ENCODE measurements around the gene LGI4.

The LGI4 gene

DNA sequence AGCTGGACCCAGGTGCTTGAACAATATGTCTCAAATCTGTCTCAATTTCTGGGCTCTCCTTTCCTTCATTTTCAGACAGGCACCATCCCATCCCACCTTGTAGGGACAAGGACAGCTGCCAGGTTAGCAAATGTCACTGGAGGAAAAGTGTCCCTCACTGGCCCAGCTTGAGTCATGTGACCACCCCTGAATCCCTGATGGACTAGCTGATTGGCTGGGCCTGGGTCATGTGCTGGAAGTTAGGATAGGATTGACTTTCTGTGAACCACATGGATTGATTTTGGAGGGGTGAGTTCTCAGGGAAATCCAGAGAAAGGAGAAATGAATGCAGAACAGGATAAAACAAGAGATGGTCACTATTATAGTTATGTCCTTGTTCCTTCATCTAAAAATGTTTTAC, 47.5 kb downstream of the LGI4 start:
- Histone ChIP-seq H3K79me2 (ENCODE audit: insufficient read depth, low read depth) (no peaks in the 10 kb centered on the region), H3K9ac (no peak overlapping the region), H3K36me3 (ENCODE audit: insufficient read depth) (no peaks in the 10 kb centered on the region), H3K27ac (no peak overlapping the region), H4K20me1 (ENCODE audit: insufficient read depth) (no peaks in the 10 kb centered on the region), H3K4me1 (ENCODE audit: low read depth, poor library complexity, severe bottlenecking) (no peaks in the 10 kb centered on the region), H3K4me2 (no peak overlapping the region), H3K27me3 (ENCODE audit: insufficient read depth, low read depth) (peaks cover 30% of the 10 kb centered on the region; the same call in 1 of the 2 replicates), H3K4me3 (IDR thresholded peaks at IDR 0.05; ENCODE audit: insufficient read depth, low read depth, low read length) (no peak overlapping the region), H2AFZ (ENCODE audit: low read depth) (no peak overlapping the region)
- TF ChIP-seq, protein P1, sequence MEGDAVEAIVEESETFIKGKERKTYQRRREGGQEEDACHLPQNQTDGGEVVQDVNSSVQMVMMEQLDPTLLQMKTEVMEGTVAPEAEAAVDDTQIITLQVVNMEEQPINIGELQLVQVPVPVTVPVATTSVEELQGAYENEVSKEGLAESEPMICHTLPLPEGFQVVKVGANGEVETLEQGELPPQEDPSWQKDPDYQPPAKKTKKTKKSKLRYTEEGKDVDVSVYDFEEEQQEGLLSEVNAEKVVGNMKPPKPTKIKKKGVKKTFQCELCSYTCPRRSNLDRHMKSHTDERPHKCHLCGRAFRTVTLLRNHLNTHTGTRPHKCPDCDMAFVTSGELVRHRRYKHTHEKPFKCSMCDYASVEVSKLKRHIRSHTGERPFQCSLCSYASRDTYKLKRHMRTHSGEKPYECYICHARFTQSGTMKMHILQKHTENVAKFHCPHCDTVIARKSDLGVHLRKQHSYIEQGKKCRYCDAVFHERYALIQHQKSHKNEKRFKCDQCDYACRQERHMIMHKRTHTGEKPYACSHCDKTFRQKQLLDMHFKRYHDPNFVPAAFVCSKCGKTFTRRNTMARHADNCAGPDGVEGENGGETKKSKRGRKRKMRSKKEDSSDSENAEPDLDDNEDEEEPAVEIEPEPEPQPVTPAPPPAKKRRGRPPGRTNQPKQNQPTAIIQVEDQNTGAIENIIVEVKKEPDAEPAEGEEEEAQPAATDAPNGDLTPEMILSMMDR (conservative IDR thresholded peaks at IDR 0.05; ENCODE audit: low read depth, low read length) = no peak

DNA sequence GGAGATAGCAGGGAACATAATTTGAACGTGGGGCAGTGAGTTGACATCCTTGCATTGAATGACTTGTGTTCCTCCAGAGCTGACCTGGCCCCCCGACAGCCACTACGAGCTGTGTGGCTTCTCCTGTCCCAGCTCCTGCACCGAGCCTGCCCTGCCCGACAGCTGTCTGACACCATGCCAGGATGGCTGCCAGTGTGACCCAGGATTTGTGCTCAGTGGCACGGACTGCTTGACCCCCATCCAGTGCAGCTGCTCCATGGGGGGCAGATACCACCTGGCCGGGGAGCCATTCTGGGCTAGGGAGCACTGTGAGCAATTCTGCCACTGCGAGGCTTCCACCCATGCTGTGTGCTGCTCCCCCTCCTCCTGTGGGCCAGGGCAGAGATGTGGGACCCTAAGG, 48.4 kb downstream of the LGI4 start:
- Histone ChIP-seq H2AFZ (ENCODE audit: low read depth) (no peak overlapping the region), H3K27me3 (ENCODE audit: insufficient read depth, low read depth) (peaks cover 34% of the 10 kb centered on the region; the same call in 1 of the 2 replicates), H3K4me1 (ENCODE audit: low read depth, poor library complexity, severe bottlenecking) (no peaks in the 10 kb centered on the region), H3K4me2 (no peak overlapping the region), H3K79me2 (ENCODE audit: insufficient read depth, low read depth) (no peaks in the 10 kb centered on the region), H3K36me3 (ENCODE audit: insufficient read depth) (no peaks in the 10 kb centered on the region), H3K27ac (no peak overlapping the region), H4K20me1 (ENCODE audit: insufficient read depth) (no peaks in the 10 kb centered on the region), H3K4me3 (IDR thresholded peaks at IDR 0.05; ENCODE audit: insufficient read depth, low read depth, low read length) (no peak overlapping the region), H3K9ac (no peak overlapping the region)
- TF ChIP-seq, protein P1 (conservative IDR thresholded peaks at IDR 0.05; ENCODE audit: low read depth, low read length) = no peak

DNA sequence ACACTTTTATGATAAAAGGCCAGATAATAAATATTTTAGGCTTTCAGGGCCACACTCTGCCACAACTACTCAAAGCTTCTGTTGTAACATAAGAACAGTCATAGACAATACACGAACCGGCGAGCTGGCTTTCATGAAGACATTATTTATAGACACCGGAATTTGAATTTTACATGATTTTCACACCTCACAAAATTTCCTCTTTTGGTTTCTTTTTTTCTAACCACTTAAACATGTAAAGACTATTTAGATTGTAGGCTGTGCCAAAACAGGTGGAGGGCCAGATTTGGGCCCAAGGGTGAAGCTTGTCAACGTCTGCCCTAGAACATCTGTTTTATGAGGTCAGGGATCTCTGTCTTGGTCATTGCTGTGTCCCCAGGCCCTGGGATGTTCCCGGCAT, 48.9 kb downstream of the LGI4 start:
- no peaks in the 10 kb centered on the region for H4K20me1 ChIP-seq (ENCODE audit: insufficient read depth)
- H2AFZ ChIP-seq (ENCODE audit: low read depth) = no peak overlapping the region
- no peak overlapping the region for H3K9ac ChIP-seq
- peaks cover 38% of the 10 kb centered on the region; the same call in 1 of the 2 replicates for H3K27me3 ChIP-seq (ENCODE audit: insufficient read depth, low read depth)
- no peaks in the 10 kb centered on the region for H3K36me3 ChIP-seq (ENCODE audit: insufficient read depth)
- no peaks in the 10 kb centered on the region for H3K4me1 ChIP-seq (ENCODE audit: low read depth, poor library complexity, severe bottlenecking)
- H3K4me2 ChIP-seq = no peak overlapping the region
- no peaks in the 10 kb centered on the region for H3K79me2 ChIP-seq (ENCODE audit: insufficient read depth, low read depth)
- TF ChIP-seq, protein P1 (conservative IDR thresholded peaks at IDR 0.05; ENCODE audit: low read depth, low read length) = no peak
- H3K4me3 ChIP-seq (IDR thresholded peaks at IDR 0.05; ENCODE audit: insufficient read depth, low read depth, low read length) = no peak overlapping the region
- no peak overlapping the region for H3K27ac ChIP-seq

DNA sequence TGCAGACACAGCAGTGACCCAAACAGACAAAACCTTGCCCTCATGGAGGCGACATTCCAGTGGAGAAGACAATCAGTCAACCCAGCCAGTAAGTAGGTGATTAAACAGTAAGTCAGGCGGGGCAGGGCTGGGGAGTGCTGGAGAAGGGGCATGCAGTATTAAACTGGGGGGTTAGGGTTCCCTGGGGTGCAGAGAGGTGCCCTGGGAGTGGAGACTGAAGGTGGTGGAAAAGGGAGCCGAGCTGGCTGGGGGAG, 50.4 kb downstream of the LGI4 start:
- no peaks in the 10 kb centered on the region for H3K4me1 ChIP-seq (ENCODE audit: low read depth, poor library complexity, severe bottlenecking)
- H3K9ac ChIP-seq = no peak overlapping the region
- no peaks in the 10 kb centered on the region for H3K79me2 ChIP-seq (ENCODE audit: insufficient read depth, low read depth)
- no peak overlapping the region for H3K27ac ChIP-seq
- H3K36me3 ChIP-seq (ENCODE audit: insufficient read depth) = no peaks in the 10 kb centered on the region
- no peaks in the 10 kb centered on the region for H4K20me1 ChIP-seq (ENCODE audit: insufficient read depth)
- H3K4me3 ChIP-seq (IDR thresholded peaks at IDR 0.05; ENCODE audit: insufficient read depth, low read depth, low read length) = no peak overlapping the region
- TF ChIP-seq, protein P1 (conservative IDR thresholded peaks at IDR 0.05; ENCODE audit: low read depth, low read length) = no peak
- no peak overlapping the region for H3K4me2 ChIP-seq
- H3K27me3 ChIP-seq (ENCODE audit: insufficient read depth, low read depth) = peaks cover 32% of the 10 kb centered on the region; the same call in 1 of the 2 replicates
- H2AFZ ChIP-seq (ENCODE audit: low read depth) = no peak overlapping the region

Measured in KMS-11 (cell line).